Activated naive CD4-positive, alpha-beta T cell (primary cell): Measurements from ENCODE around the gene IFI30.

Experiments
- DNase-seq, 4 experiments: peaks; one replicate each; lab custom pipeline; 2025; lab: John Stamatoyannopoulos, UW

IFI30 gene

DNA sequence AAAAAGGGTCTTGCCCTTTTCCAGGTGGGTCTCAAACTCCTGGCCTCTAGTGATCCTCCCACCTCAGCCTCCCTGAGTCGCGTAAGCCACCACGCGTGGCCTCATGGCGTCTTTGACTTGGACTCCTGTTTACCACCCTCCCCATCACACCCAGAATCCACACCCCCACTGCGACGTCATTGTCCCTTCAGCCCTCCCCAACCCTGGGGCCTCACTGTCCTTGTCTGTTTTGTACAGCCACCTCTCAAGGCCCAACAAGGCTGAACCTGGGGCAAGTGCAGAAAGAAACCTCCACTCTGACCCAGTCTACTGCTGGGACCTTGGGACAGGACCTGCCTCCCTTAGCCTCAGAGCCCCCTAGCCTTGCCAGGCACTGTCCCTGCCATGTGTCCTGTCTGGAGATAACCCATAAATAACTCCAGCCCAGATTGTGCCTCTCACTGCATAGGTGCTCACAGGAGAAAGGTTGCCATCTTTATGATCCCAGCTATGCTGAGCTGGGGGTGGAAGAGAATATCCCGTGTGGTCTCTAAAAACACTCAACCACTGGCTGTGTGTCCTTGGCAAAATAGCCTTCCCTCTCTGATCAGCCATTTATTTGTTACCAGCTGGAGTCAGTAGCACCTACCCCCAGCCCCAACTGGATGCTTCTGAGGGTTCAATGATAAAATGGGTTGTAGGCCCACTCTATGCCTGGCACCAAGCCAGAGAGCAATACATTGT, 1.8 kb upstream of the IFI30 start:
- DNase-seq = no peak

DNA sequence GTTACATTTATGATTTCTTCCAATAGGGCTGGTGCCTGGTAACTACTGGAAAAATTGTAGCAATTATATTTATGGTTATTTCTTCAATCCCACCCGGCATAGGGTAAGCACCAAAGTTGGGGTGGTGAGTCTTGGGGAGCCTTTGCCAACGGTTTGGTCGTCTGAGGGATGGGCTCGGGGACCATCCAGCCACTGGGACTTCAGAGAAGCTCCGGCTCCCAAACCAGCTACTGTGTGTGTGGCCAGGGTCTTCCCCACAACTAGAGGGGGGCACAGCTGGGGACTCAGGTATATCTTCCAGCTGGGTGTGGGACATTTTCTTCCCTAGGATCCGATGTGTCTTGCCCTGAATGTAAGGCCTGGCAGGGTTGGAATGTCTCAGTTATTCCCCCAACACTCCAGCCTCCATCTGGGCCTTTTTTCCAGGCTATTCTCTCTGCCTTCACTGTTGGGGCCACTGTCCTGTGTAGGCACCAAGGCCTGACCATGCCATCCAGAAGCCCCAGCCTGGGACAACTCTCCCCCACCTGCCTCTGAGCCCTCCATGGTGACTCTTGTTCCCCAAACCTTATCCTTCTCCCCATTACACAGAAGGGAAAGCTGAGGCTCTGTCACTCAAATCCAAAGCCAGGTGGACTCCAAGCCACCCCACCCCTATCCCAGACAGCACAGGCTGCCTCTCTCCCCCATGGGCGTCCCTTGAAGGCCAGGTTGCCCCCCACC, 1.1 kb upstream of the IFI30 start:
- DNase-seq = no peak

DNA sequence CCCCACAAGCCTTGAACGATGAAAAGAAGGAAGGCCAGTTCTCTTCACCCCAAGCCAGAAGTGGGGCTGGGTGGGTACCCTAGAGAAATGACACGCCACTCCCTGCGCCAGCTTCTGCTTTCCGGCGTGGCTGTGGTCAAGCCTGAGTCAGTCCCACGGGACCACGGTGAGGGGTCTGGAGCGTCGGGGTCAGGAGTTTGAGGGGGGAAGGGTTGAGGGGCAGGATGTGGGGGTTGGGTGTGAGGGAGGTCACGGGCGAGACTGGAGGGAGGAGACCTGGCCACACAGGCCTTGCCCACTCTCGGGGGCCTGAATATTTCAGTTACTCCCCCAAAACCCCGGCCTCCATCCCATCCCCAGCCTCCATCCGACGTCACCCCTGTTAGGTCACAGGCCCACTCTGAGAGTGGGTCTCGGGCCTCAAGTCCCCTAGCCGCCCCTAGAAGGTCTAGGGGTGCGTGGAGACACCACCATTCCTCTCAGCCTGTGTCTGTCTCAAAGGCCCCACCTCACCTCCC, 500 bp upstream of the IFI30 start:
- DNase-seq = no peak

DNA sequence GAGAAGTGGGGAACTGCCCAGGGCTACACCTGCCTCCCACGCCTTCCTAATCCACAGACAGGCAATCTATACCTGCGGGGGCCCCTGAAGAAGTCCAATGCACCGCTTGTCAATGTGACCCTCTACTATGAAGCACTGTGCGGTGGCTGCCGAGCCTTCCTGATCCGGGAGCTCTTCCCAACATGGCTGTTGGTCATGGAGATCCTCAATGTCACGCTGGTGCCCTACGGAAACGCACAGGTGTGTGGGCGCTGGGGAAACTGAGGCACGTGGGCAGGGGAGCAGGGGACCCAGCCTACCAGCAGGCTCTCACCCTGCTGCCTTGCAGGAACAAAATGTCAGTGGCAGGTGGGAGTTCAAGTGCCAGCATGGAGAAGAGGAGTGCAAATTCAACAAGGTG, 1.4 kb downstream of the IFI30 start:
- DNase-seq = no peak

DNA sequence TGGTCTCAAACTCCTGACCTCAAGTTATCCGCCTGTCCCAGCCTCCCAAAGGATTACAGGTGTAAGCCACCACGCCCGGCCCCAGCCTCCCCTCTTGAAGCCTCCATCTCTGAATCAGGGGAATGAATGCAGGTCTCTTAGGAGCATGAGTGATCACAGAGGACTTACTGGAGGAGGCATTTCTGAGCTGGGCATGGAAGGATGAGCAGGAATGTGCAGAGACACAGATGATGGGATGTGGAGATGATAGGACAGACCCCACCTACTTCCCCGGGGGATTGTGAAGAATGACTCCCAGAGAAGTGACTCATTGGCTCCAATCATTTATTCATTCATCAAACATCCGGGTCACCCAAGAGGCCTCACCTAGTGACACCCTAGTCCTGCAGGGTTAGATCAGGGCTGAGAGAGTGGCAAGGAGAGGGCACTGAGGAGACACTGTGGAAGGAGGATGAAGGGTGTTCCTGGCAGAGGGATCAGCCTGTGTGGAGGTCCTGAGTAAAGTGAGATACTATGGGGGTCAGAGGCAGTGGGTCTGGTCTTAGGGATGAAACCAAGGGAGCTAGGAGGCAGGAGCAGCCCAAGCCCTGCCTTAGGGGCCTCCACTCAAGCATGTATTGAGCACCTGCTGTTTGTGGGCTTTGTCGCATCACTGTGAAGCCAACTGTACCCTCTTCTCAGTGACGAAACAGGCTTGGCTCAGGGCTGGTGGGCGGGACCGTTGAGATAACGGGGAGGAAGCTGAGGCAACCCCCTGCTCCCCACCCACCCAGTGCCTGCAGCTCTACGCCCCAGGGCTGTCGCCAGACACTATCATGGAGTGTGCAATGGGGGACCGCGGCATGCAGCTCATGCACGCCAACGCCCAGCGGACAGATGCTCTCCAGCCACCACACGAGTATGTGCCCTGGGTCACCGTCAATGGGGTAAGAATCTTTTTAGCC, 3.0 kb downstream of the IFI30 start:
- no peak for DNase-seq

DNA sequence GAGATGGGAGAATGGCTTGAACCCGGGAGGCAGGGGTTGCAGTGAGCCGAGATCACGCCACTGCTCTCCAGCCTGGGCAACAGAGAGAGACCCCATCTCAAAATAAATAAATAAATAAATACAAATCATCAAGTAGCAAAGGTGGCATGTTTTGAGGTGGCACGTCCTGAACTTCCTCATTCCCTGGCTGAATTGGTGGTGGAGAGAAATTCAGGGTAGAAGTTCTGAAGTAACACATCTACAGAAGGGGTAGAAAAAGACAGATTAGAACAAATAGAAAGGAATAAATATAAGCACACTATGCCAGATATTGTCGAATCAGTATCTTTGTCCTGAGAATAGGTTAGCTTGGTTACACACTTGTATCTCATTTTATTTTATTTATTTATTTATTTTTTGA, 6.3 kb downstream of the IFI30 start:
- DNase-seq = no peak

DNA sequence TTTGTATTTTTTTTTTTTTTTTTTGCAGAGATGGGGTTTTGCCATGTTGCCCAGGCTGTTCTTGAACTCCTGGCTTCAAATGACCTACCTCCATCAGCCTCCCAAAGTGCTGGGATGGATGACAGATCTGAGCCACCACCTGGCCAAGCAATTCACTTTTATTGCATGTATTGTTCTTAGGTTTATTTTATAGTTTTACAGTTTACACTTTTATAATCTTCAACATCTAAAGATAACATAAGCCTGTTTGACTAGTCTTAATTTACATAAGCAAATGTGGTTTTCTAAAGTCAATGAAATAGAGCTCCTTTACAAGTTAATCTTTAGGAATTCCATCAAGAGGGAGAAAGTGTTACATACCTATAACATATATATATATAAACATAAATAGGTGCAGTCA, 9.9 kb downstream of the IFI30 start:
- no peak for DNase-seq

DNA sequence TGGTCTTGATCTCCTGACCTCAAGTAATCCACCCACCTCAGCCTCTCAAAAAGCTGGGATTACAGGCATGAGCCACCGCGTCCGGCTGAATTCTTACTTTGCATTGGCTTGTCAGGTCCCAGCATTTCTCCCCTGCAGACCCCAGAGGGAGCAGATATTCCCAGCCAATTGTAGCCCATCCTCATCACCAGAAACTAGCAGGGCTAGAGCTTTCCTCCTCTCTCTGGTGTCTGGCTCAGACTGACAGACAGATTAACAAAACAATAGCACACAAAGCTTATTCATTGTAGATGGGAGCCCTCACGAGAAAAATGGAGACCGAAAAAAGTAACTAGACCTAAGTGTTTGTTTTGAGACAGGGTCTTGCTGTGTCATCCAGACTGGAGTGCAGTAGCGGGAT, 11.9 kb downstream of the IFI30 start:
- DNase-seq = no peak

DNA sequence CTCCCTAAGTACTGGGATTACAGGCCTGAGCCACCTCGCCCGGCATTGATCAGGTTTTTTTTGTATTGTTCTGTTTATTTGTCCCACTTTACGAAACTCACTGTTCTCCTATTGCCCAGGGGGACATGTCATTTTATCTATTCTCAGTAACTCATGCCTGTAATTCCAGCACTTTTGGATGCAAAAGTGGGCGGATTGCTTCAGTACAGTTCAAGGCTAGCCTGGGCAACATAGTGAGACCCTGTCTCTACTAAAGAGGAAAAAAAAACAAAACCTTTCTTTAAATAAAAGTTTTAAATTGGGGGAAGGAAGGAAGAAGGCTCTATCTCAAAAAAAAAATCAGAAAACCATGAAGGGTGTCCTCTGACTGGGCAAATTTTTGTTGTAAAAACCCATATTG, 16.7 kb downstream of the IFI30 start:
- no peak for DNase-seq

DNA sequence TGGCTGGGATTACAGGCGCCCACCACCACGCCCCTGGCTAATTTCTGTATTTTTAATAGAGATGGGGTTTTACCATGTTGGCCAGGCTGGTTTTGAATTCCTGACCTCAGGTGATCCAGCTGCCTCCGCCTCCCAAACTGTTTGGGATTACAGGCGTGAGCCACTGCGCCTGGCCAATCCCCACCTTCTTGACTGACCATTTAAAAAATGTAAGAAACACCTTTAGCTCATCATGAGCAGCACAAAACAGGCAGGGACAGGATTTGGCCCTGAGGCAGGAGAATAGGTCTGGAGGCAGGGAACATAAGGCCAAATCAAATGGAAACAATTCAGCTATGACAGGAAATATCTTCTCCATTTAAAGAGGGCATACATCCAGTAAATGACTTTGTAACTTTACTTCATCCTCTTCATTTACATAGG, 18.0 kb downstream of the IFI30 start:
- no peak for DNase-seq

DNA sequence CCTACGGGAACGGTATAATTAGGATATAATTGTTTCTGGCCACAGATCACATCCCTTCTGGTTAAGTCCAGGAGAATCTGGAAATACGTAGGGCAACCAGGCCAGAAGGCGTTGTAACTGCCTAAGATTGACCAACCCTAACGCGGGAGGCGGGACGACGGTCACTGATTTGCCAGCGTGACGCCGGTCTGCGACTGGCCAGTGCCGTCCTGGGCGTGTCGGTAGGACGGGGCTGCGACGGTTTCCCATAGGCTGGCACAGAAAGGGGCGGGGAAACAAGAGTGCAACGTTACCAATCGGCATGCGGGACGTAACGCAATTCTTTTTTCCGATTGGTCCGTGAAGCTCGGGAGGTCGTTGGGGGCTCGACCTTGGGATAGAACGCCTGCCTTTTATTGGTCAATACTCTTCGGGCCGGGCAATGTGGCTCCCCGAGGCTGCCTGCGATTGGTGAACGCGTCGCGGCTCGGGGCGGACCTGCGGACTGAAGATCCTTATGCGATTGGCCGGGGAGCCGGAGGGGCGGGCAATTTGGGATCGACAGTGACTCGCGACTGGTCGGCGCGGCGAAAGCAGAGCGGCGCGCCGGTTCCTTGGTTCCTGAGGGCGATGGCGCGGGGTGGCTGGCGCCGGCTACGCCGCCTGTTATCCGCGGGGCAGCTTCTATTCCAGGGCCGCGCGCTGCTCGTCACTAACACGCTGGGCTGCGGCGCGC, 19.2 kb downstream of the IFI30 start, which contains the start of gene MPV17L2:
Gene MPV17L2, plus strand, starts transcription at position 546 of the 715 bp plus-strand sequence. Its CDS starts 64 bp downstream, at position 610.
- peak; percentile 93 to 100 (median 99) for DNase-seq

DNA sequence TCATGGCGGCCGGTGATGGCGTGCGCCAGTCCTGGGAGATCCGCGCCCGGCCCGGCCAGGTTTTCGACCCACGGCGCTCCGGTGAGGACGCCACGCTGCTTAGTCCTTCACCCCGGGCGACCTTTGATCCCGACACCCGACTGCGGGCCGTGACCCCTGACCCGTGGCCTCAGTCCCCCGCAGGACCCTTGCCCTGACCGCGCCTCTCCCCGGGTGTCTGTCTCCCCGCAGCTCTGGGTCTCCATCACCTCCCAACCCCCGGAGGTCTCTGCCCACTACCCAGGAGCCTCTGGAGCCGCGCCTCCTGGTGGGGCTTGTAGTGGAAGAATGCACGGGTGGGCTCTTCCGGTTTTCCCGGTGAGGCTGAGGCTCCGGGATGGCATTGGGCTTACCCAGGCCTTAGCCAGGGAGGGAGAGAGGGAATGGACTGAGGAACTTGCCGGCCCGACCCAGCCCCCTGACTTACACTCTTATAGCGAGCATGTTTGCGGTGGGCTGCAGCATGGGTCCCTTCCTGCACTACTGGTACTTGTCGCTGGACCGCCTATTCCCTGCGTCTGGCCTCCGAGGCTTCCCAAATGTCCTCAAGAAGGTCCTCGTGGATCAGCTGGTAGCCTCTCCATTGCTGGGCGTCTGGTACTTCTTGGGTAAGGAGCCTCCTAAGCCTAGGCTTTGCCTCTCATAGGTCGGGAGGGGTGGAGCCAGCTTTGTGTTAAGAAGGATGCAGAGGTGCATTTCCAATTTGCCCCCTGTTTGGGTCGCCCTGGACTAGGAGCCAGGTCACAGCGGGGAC, 20.0 kb downstream of the IFI30 start:
- DNase-seq = no peak

DNA sequence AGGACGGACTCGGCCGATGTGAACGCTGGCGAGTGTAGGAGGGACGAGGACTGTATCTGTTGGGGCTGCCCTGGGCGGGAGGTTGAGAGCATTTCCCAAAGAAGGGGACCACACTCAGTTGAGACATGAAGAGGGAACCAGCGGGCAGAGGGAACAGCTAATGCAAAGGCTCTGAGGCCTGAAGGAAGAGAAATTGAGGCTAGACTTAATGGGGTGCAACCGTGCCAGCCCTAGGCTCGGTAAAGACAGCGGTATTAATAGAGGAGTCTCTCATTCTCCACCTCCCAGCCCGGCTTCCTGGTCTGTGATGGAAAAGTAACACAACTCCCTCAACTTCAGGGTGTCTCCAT, 20.5 kb downstream of the IFI30 start:
- DNase-seq = no peak

DNA sequence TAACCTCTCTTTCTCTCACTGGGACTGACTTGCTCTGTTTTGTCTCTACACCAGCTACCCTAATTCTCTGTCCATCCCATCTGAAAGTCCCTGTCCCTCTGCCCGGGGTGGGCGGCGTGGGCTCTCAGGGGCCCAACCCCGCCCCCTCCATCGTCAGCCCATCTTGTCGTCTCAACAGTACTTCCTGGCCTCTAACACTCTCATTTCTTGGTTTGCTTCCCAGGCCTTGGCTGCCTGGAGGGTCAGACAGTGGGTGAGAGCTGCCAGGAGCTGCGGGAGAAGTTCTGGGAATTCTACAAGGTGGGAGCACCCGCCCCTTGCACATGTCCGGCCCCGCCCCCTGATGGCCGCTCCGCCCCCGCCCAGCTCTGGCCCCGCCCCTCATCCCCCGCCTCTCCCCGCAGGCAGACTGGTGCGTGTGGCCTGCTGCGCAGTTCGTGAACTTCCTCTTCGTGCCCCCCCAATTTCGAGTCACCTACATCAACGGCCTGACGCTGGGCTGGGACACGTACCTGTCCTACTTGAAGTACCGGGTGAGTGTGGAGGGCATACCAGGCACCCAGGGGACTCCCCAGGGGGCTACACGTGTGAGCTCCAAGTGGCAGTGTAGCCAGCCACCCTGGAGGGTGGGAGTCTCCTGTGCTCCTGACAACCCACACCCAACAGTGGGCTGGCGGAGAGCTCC, 21.1 kb downstream of the IFI30 start:
- DNase-seq = peak in 1 of 4 experiments; percentile 30

DNA sequence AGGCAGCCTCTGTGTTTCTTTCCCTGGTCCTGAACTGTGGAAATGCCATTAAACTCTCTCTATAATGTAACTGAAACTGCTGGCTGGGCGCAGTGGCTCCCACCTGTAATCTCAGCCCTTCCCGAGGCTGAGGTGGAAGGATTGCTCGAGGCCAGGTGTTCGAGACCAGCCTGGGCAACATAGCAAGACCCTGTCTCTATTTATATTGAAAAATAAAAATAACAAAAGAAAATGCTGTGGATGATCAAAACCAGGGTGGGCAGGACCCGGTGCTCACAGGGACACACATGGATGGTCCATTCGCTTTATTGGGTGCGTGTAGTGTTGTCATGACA, 22.9 kb downstream of the IFI30 start:
- no peak for DNase-seq

DNA sequence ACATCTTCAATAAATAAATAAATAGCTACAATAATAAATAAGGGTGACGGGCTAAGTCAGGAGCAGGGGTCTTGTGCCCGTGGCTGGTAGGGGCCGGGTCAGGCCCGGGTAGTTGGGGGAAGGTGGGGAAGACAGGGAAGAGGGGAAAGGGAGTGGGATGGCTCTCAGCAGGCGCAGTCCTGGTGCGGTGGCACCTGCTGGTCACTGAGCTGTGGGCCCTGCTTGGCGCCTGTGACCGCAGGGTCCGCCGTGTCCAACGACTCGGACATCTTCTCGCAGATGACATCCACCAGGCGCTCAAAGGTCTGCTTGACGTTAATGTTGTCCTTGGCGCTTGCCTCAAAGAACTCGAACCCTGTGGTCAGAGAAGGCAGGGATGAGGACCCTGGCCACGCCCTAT, 23.7 kb downstream of the IFI30 start:
- DNase-seq = no peak

DNA sequence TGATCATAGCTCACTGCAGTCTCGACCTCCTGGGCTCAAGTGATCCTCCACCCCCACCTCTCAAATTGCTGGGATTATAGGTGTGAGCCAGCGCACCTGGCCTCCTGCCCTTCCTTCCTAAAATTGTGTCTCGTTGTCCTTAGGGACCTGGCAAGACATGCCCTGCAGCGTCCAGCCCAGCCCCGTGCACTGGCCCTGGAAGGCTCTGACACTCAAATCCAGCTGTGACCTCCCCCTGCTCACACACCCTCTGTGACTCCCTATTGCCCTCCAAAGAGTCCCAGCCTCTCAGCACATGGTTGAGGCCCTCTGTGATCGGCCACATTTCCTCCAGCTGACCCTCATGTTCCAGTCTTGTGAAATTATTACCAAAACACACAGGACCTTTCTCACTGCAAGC, 24.3 kb downstream of the IFI30 start:
- no peak for DNase-seq

DNA sequence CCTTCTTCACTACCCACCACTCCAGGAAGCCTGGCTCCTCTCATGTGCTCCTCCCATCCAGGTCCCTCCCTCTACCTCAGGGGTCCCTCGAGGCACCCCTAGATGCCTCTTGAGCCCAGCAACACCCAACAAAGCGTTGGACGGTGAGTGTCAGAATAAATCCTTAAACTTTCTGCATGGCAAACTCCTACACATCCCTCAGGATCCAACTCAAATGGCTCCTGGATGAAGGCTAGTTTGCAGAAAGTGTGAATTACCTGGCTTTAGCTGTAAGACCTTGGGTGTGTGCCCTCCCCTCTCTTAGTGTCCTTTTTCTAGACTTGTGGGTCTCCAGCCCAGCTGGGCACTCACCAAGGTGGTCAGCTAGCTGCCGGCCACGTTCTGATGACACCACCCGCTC, 24.8 kb downstream of the IFI30 start:
- no peak for DNase-seq

DNA sequence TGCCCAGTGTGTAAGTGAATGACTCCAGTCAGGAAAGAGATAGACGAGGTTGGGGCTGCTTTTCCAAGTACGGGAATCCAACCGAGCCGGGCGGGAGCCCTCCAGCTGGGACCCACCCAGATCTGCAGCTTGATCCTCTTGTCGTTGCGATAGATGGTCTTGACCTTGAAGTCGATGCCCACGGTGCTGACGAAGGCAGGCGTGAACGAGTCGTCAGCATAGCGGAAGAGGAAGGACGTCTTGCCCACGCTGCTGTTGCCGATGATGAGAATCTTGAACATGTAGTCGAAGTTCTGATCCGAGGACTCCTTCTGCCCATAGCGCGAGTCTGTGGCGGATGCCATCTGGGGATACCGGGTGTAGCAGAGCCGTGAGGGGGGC, 28.8 kb downstream of the IFI30 start:
- no peak for DNase-seq

DNA sequence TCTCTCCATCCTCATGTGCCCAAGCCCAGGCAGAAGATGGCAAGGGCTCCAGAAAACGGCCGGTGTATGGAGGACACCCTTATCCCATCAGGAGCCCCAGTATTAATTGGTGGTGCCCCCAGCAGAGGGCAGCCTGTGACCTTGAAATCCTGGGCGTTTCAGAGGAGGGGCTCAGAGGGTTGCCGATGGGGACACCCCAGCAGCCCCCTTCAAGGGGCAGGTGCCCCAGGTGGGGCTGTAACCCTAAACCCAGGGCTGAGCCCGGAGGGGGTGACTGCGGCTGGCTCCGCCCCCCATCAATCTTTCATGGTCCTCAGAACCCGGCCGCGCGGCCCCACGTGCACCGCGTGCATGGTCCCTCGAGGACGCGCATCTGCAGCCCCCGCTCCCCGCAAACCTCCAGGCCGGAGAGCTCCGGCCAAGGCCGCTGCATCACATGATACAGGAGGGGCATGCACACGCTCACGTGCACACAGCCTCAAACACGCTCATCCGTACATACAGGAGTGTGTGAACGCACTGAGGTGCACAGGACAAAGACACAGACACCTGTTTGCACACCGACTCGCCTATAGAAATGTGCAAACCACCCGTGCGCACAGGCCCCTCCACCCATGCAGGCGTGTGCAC, 29.3 kb downstream of the IFI30 start:
- no peak for DNase-seq
